ENCODE measurements around the gene ZBTB7B.

DNA sequence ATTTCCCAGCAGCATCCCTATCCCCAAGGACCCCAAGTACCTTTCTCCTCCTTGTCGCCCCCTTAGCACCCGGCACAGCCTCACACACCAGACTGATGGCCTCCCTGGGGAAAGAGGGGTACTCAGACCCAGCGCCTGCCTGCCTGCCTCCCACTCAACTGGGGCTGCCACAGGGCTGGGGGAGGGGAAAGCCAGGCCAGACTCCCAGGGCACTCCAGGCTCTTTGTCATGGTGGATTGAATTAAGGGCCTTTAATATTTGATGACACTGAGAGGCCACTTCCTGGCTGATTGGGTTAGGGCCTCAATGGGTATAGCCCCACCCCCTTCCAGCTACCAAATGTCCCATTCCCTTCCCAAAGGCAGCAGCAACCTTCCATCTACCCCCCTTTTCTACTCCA lies 33.9 kb upstream of the ZBTB7B start:
- no peak for TF ChIP-seq CTCF (IDR thresholded peaks at IDR 0.05)
- TF ChIP-seq POLR2AphosphoS5 (IDR thresholded peaks at IDR 0.05) = no peak
- TF ChIP-seq POLR2A (IDR thresholded peaks at IDR 0.05) = no peak
